EL (cell line): ENCODE data around the gene PRXL2A.
"Not testable (repeated sequence)": the region's sequence is repeated elsewhere in the genome, so short reads cannot be mapped to it uniquely, and the experiment has no call there.

Source experiments
- DNase-seq: peaks from one replicate; pipeline ENCODE4 v3.0.0-alpha.2; 2016

PRXL2A gene

DNA sequence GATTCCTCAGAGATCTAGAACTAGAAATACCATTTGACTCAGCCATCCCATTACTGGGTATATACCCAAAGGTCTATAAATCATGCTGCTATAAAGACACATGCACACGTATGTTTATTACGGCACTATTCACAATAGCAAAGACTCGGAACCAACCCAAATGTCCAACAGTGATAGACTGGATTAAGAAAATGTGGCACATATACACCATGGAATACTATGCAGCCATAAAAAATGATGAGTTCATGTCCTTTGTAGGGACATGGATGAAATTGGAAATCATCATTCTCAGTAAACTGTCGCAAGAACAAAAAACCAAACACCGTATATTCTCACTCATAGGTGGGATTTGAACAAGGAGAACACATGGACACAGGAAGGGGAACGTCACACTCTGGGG is 72.0 kb downstream of the PRXL2A start:
- not testable (repeated sequence) for DNase-seq

DNA sequence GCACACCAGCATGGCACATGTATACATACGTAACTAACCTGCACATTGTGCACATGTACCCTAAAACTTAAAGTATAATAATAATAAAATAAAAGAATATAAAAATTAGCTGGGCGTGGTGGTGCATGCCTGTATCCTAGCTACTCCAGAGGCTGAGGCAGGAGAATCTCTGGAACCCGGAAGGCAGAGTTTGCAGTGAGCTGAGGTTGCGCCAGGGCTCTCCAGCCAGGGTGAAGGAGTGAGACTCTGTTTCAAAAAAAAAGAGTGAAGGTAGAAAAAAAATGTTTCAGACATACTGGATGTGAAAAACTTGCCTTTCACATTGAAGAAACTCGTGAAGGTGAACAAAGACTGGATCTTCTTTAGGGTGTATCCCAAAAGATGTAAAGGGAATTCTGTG is 72.5 kb downstream of the PRXL2A start:
- no peak for DNase-seq

- DNase-seq, result no peak
Observed at GRCh38 chr10:80484243-80484642, 75.9 kb downstream of the PRXL2A start.

- no peak for DNase-seq
Observed at GRCh38 chr10:80484676-80485075, 76.3 kb downstream of the PRXL2A start.

DNA sequence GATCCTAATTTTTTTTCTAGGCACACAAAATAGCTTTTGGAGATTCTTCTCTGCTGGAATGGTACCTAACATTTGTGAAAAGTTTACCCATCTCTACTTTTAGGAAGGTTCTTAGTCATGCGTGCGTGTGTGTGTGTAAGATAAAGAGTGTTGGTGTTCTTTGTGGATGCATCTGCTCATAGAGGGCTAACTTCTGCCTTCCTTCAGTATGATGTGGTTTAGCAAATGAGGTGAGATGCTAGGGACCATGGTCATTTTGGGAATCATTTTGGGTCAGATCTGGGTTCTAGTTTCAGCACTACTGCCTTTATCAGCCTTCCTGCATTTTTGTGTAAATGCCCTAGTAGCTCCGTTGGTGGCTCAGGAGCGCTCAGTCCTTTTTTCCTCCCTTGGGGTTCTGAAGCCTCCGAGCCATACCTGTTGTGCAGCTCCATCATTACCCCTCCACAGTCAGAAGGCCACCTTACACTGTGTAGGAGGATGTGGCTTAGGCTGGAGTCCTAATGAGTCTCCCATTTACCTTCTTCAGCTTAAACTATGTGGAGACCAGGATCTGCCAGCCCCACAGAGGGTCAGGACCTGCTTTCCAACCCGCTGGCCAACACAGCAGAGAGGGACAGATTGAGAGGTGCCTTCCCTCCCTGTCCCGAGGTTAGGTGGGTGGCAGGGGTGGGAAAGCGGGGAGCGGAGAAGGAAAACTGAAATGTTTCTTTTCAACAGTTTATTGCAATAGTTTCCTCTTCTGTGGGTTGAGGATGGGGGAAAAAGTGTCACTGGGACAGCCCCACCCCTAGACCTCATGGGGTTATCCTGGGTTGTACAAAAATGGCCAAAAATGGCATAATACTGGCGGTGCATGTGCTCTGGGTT is 77.0 kb downstream of the PRXL2A start:
- DNase-seq, result no peak

GRCh38 chr10:80485946-80486764 is 77.8 kb downstream of the PRXL2A start:
- no peak for DNase-seq
